Ishikawa (cell line): ENCODE measurements around the gene TPK1.

Experiments used
- CEBPB ChIP-seq: IDR thresholded peaks from 2 replicates; pipeline ENCODE4 v1.6.1; 2012
- CREB1 ChIP-seq: IDR thresholded peaks from 2 replicates; pipeline ENCODE4 v1.6.1; 2012; ENCODE audit warnings: low read depth
- EGR1 ChIP-seq: IDR thresholded peaks from 2 replicates; pipeline ENCODE4 v1.6.1; 2012
- EP300 ChIP-seq: IDR thresholded peaks from 2 replicates; pipeline ENCODE4 v1.6.1; 2012; ENCODE audit warnings: borderline replicate concordance
- FOXM1 ChIP-seq: IDR thresholded peaks from 2 replicates; pipeline ENCODE4 v1.6.1; 2012; ENCODE audit warnings: low read depth, borderline replicate concordance
- NFIC ChIP-seq: IDR thresholded peaks from 2 replicates; pipeline ENCODE4 v1.6.1; 2012
- RAD21 ChIP-seq: IDR thresholded peaks from 2 replicates; pipeline ENCODE4 v1.6.1; 2012; ENCODE audit warnings: low read depth
- REST ChIP-seq: IDR thresholded peaks from 2 replicates; pipeline ENCODE4 v1.6.1; 2012; ENCODE audit warnings: low read depth, mild to moderate bottlenecking
- TAF1 ChIP-seq: IDR thresholded peaks from 2 replicates; pipeline ENCODE4 v1.6.1; 2012; ENCODE audit warnings: low read depth, mild to moderate bottlenecking
- TCF12 ChIP-seq: IDR thresholded peaks from 2 replicates; pipeline ENCODE4 v1.6.1; 2012; ENCODE audit warnings: low read depth
- TEAD4 ChIP-seq: IDR thresholded peaks from 2 replicates; pipeline ENCODE4 v1.6.1; 2012
- USF1 ChIP-seq: IDR thresholded peaks from 2 replicates; pipeline ENCODE4 v1.6.1; 2012
- YY1 ChIP-seq: IDR thresholded peaks from 2 replicates; pipeline ENCODE4 v1.6.1; 2012; ENCODE audit warnings: low read depth
- ZBTB7A ChIP-seq: IDR thresholded peaks from 2 replicates; pipeline ENCODE4 v1.6.1; 2012; ENCODE audit warnings: low read depth
- TF ChIP-seq, protein P1 (sequence below): IDR thresholded peaks from 2 replicates; pipeline ENCODE4 v1.6.1; 2012

The TPK1 gene

GRCh38 chr7:144776447-144776846 is 59.4 kb downstream of the TPK1 start:
- no peak for TF ChIP-seq TEAD4
- TF ChIP-seq RAD21: no peak
- no peak for TF ChIP-seq YY1
- no peak for TF ChIP-seq FOXM1
- no peak for TF ChIP-seq NFIC

GRCh38 chr7:144775749-144776148 is 60.1 kb downstream of the TPK1 start:
- TF ChIP-seq FOXM1 (no peak), RAD21 (no peak)

GRCh38 chr7:144771927-144772326 is 63.9 kb downstream of the TPK1 start:
- no peak for TF ChIP-seq TEAD4

DNA sequence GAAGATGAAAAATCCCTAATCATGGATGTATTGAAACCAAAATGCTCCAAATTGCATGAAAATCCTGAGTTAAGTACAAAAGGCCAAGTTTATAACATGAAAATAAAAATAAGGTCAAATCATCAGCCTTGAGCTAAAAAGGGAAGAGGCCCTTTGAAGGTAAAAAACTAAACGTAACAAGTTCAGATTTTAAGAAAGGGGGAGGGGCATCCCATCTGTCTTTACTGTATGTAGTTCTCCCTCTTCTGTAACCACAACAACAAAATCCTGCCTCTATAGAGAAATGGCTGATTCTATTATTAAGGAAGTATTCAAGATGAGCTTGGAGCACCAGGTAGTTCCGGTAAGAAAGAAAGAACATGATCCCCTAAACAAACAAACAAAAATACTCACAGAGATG is 64.7 kb downstream of the TPK1 start:
- TF ChIP-seq FOXM1: no peak
- no peak for TF ChIP-seq TEAD4
- TF ChIP-seq EGR1: no peak
- TF ChIP-seq TAF1: no peak
- TF ChIP-seq RAD21: no peak
- TF ChIP-seq EP300: no peak
- no peak for TF ChIP-seq ZBTB7A
- TF ChIP-seq TCF12: no peak
- TF ChIP-seq YY1: no peak
- TF ChIP-seq CEBPB: no peak
- no peak for TF ChIP-seq REST
- TF ChIP-seq CREB1: no peak
- no peak for TF ChIP-seq NFIC

- TF ChIP-seq USF1 (no peak), NFIC (peak; percentile 67), ZBTB7A (no peak), FOXM1 (peak; percentile 45; the same call in 1 of the 2 replicates), EP300 (peak; percentile 67; the same call in 1 of the 2 replicates), TEAD4 (peak; percentile 55; the same call in 1 of the 2 replicates), TCF12 (peak; percentile 38; the same call in 1 of the 2 replicates)
Measured at GRCh38 chr7:144769352-144769751, 66.5 kb downstream of the TPK1 start.

GRCh38 chr7:144768633-144769032 is 67.2 kb downstream of the TPK1 start:
- no peak for TF ChIP-seq USF1
- TF ChIP-seq, protein P1, sequence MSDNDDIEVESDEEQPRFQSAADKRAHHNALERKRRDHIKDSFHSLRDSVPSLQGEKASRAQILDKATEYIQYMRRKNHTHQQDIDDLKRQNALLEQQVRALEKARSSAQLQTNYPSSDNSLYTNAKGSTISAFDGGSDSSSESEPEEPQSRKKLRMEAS: no peak
- no peak for TF ChIP-seq EP300
- no peak for TF ChIP-seq TAF1
- no peak for TF ChIP-seq ZBTB7A
- TF ChIP-seq CEBPB: no peak
- no peak for TF ChIP-seq RAD21

GRCh38 chr7:144763291-144763690 is 72.6 kb downstream of the TPK1 start:
- TF ChIP-seq RAD21 (no peak), ZBTB7A (no peak), TEAD4 (no peak), FOXM1 (no peak), NFIC (no peak), USF1 (no peak), REST (no peak), TCF12 (no peak), YY1 (no peak), CEBPB (no peak), EGR1 (no peak), TAF1 (no peak), EP300 (no peak), CREB1 (no peak)
- TF ChIP-seq, protein P1: no peak
